ACC112 (cell line): Measurements from ENCODE around the gene LRRC8B.
"Not testable (repeated sequence)": the region's sequence is repeated elsewhere in the genome, so short reads cannot be mapped to it uniquely, and the experiment has no call there.

Source experiments
- H2AFZ ChIP-seq: fragments of 200-600 bp; sonication (generic); one replicate; pipeline ENCODE4 v1.6.0; 2017; ENCODE audit warnings: antibody characterized with exemption, low read length; ENCODE audit not compliant: unreplicated experiment
- H3K27ac ChIP-seq: fragments of 200-600 bp; sonication (generic); 2 replicates; pipeline ENCODE4 v1.5.1; 2014; ENCODE audit warnings: low read depth, mild to moderate bottlenecking, antibody characterized with exemption, low read length, moderate library complexity
- H3K27me3 ChIP-seq: fragments of 200-600 bp; sonication (generic); 2 replicates; pipeline ENCODE4 v1.6.1; 2014; ENCODE audit warnings: mild to moderate bottlenecking, antibody characterized with exemption, low read length, moderate library complexity, mixed read lengths; ENCODE audit not compliant: insufficient read depth
- H3K36me3 ChIP-seq: fragments of 200-600 bp; sonication (generic); 2 replicates; pipeline ENCODE4 v1.6.1; 2016; ENCODE audit warnings: mild to moderate bottlenecking, antibody characterized with exemption, low read length, moderate library complexity, mixed read lengths; ENCODE audit not compliant: insufficient read depth
- H3K4me1 ChIP-seq: fragments of 200-600 bp; sonication (generic); one replicate; pipeline ENCODE4 v1.6.1; 2016; ENCODE audit warnings: low read length, mixed read lengths; ENCODE audit not compliant: insufficient read depth, unreplicated experiment, control insufficient read depth
- H3K4me3 ChIP-seq: fragments of 200-600 bp; sonication (generic); 2 replicates; pipeline ENCODE4 v1.5.1; 2014; ENCODE audit warnings: mild to moderate bottlenecking, low read depth, low read length
- H3K79me2 ChIP-seq: fragments of 200-600 bp; sonication (generic); one replicate; pipeline ENCODE4 v1.6.0; 2016; ENCODE audit warnings: low read length; ENCODE audit not compliant: control insufficient read depth, unreplicated experiment, insufficient read depth

The LRRC8B gene

GRCh38 chr1:89502042-89502441, 22.6 kb upstream of the LRRC8B start:
- no peak overlapping the region for H2AFZ ChIP-seq
- H3K79me2 ChIP-seq = no peaks in the 10 kb centered on the region
- no peaks in the 10 kb centered on the region for H3K4me1 ChIP-seq
- peaks cover 36% of the 10 kb centered on the region for H3K27me3 ChIP-seq
- H3K36me3 ChIP-seq = no peaks in the 10 kb centered on the region
- no peak overlapping the region for H3K4me3 ChIP-seq
- H3K27ac ChIP-seq = no peak overlapping the region

- H3K4me3 ChIP-seq = no peak overlapping the region
- H3K4me1 ChIP-seq = no peaks in the 10 kb centered on the region
- H3K79me2 ChIP-seq = no peaks in the 10 kb centered on the region
- H2AFZ ChIP-seq = no peak overlapping the region
- peaks cover 38% of the 10 kb centered on the region for H3K27me3 ChIP-seq
- no peak overlapping the region for H3K27ac ChIP-seq
- no peaks in the 10 kb centered on the region for H3K36me3 ChIP-seq
Observed at GRCh38 chr1:89502895-89503294, 21.7 kb upstream of the LRRC8B start.

GRCh38 chr1:89503690-89504089, 20.9 kb upstream of the LRRC8B start:
- Histone ChIP-seq H3K27ac (no peak overlapping the region), H3K4me3 (no peak overlapping the region), H3K4me1 (no peaks in the 10 kb centered on the region), H3K27me3 (peaks cover 38% of the 10 kb centered on the region), H3K79me2 (no peaks in the 10 kb centered on the region), H3K36me3 (no peaks in the 10 kb centered on the region), H2AFZ (no peak overlapping the region)

GRCh38 chr1:89510061-89510460, 14.6 kb upstream of the LRRC8B start:
- not testable (repeated sequence) for H3K4me3 ChIP-seq, H3K4me1 ChIP-seq, H3K27ac ChIP-seq, H3K36me3 ChIP-seq, H3K79me2 ChIP-seq, H2AFZ ChIP-seq
- H3K27me3 ChIP-seq = peaks cover 18% of the 10 kb centered on the region

- H3K79me2 ChIP-seq = no peaks in the 10 kb centered on the region
Observed at GRCh38 chr1:89512996-89513720, 11.5 kb upstream of the LRRC8B start.

GRCh38 chr1:89516055-89516454, 8.6 kb upstream of the LRRC8B start:
- Histone ChIP-seq H2AFZ (peak overlapping the region; percentile 20), H3K4me1 (peaks cover 22% of the 10 kb centered on the region), H3K27ac (no peak overlapping the region)

More at GRCh38 chr1:89512996-89513720, 11.5 kb upstream of the LRRC8B start:
- no peak overlapping the region for H3K27ac ChIP-seq
- H3K27me3 ChIP-seq = no peaks in the 10 kb centered on the region
- H3K4me3 ChIP-seq = no peak overlapping the region
- no peaks in the 10 kb centered on the region for H3K36me3 ChIP-seq
- H2AFZ ChIP-seq = no peak overlapping the region
- H3K4me1 ChIP-seq = peaks cover 16% of the 10 kb centered on the region

GRCh38 chr1:89518221-89518631, 6.4 kb upstream of the LRRC8B start:
- Histone ChIP-seq H3K4me1 (peaks cover 24% of the 10 kb centered on the region), H3K79me2 (no peaks in the 10 kb centered on the region), H3K36me3 (no peaks in the 10 kb centered on the region), H3K27ac (no peak overlapping the region), H3K4me3 (no peak overlapping the region), H3K27me3 (no peaks in the 10 kb centered on the region), H2AFZ (no peak overlapping the region)

More at GRCh38 chr1:89516055-89516454, 8.6 kb upstream of the LRRC8B start:
- Histone ChIP-seq H3K4me3 (no peak overlapping the region), H3K36me3 (no peaks in the 10 kb centered on the region), H3K27me3 (no peaks in the 10 kb centered on the region), H3K79me2 (no peaks in the 10 kb centered on the region)

- Histone ChIP-seq H3K4me3 (no peak overlapping the region), H3K4me1 (peaks cover 31% of the 10 kb centered on the region), H3K27me3 (no peaks in the 10 kb centered on the region), H3K27ac (no peak overlapping the region), H3K79me2 (no peaks in the 10 kb centered on the region), H3K36me3 (no peaks in the 10 kb centered on the region), H2AFZ (no peak overlapping the region)
Observed at GRCh38 chr1:89519779-89520358, 4.8 kb upstream of the LRRC8B start.

GRCh38 chr1:89521977-89522376, 2.7 kb upstream of the LRRC8B start:
- not testable (repeated sequence) for H2AFZ ChIP-seq, H3K36me3 ChIP-seq, H3K27ac ChIP-seq, H3K79me2 ChIP-seq, H3K27me3 ChIP-seq, H3K4me3 ChIP-seq
- H3K4me1 ChIP-seq = peaks cover 22% of the 10 kb centered on the region

- Histone ChIP-seq H3K4me3 (peak overlapping the region; percentile 85), H3K27me3 (no peaks in the 10 kb centered on the region), H3K79me2 (no peaks in the 10 kb centered on the region), H2AFZ (peak overlapping the region; percentile 53), H3K27ac (peak overlapping the region; percentile 15; the same call in 1 of the 2 replicates), H3K4me1 (peaks cover 22% of the 10 kb centered on the region), H3K36me3 (no peaks in the 10 kb centered on the region)
Observed at GRCh38 chr1:89523572-89524368, 859 bp upstream of the LRRC8B start.
